OCI-LY3 (cell line): Measurements from ENCODE around the gene BAIAP2.

Experiments used
- H2AFZ ChIP-seq: fragments of 200-600, 300-600 bp; shearing (Covaris generic); 2 replicates; pipeline ENCODE4 v1.6.0; 2014; ENCODE audit warnings: antibody characterized with exemption, low read depth, low read length
- H3K27ac ChIP-seq: fragments of 200-600, 300-600 bp; sonication (generic); 2 replicates; pipeline ENCODE4 v1.5.1; 2014; ENCODE audit warnings: mild to moderate bottlenecking, low read length, moderate library complexity, mixed read lengths
- H3K27me3 ChIP-seq: fragments of 200-600, 300-600 bp; sonication (generic); 2 replicates; pipeline ENCODE4 v1.6.1; 2014; ENCODE audit warnings: low read depth, low read length, mixed read lengths
- H3K36me3 ChIP-seq: fragments of 200-600, 300-600 bp; sonication (generic); replicated peaks from 2 replicates; pipeline ENCODE3; 2014; ENCODE audit warnings: low read depth, low read length, mixed read lengths
- H3K4me1 ChIP-seq: fragments of 300-600, 200-600 bp; sonication (generic); 2 replicates; pipeline ENCODE4 v1.6.1; 2014; ENCODE audit warnings: low read length, mixed read lengths
- H3K4me2 ChIP-seq: fragments of 200-600, 300-600 bp; sonication (generic); 2 replicates; pipeline ENCODE4 v1.6.1; 2014; ENCODE audit warnings: low read length, mixed read lengths
- H3K4me3 ChIP-seq: fragments of 300-600, 200-600 bp; sonication (generic); 2 replicates; pipeline ENCODE4 v1.5.1; 2014; ENCODE audit warnings: antibody characterized with exemption, mild to moderate bottlenecking, low read length, moderate library complexity
- H3K79me2 ChIP-seq: fragments of 300-600, 200-600 bp; shearing (Covaris generic); 2 replicates; pipeline ENCODE4 v1.6.1; 2014; ENCODE audit warnings: mild to moderate bottlenecking, low read length, mixed read lengths
- H3K9ac ChIP-seq: fragments of 300-600, 200-600 bp; shearing (Covaris generic); 2 replicates; pipeline ENCODE4 v1.6.0; 2014; ENCODE audit warnings: mild to moderate bottlenecking, low read length, moderate library complexity
- H3K9me3 ChIP-seq: fragments of 200-600, 300-600 bp; shearing (Covaris generic); 2 replicates; pipeline ENCODE4 v1.6.1; 2014; ENCODE audit warnings: low read length, mixed read lengths; ENCODE audit not compliant: insufficient read depth
- H4K20me1 ChIP-seq: fragments of 200-600, 300-600 bp; sonication (generic); 2 replicates; pipeline ENCODE4 v1.6.1; 2016; ENCODE audit warnings: low read length, mixed read lengths; ENCODE audit not compliant: insufficient read depth
- CTCF ChIP-seq: fragments of 200-600, 300-600 bp; sonication (generic); IDR thresholded peaks from 2 replicates; pipeline ENCODE4 v1.5.1; 2014; ENCODE audit warnings: antibody characterized with exemption, low read length, low read depth
- EZH2phosphoT487 ChIP-seq: fragments of 200-600 bp; shearing (Covaris generic); IDR thresholded peaks from 2 replicates; pipeline ENCODE4 v1.6.1; 2018; ENCODE audit warnings: antibody characterized with exemption, mixed run types, low read depth

BAIAP2 gene

GRCh38 chr17:81163703-81164370 lies 128.9 kb downstream of the BAIAP2 start:
- Histone ChIP-seq H3K9me3 (no peaks in the 10 kb centered on the region), H3K36me3 (no peaks in the 10 kb centered on the region), H4K20me1 (no peaks in the 10 kb centered on the region), H3K4me1 (no peaks in the 10 kb centered on the region), H3K79me2 (no peaks in the 10 kb centered on the region), H3K4me2 (no peak overlapping the region), H3K27me3 (no peaks in the 10 kb centered on the region), H3K4me3 (no peak overlapping the region), H3K27ac (no peak overlapping the region), H3K9ac (no peak overlapping the region), H2AFZ (no peak overlapping the region)
- TF ChIP-seq EZH2phosphoT487 (no peak), CTCF (no peak)

- no peaks in the 10 kb centered on the region for H4K20me1 ChIP-seq
- H3K9ac ChIP-seq = no peak overlapping the region
- no peak for TF ChIP-seq EZH2phosphoT487
- no peak overlapping the region for H3K4me2 ChIP-seq
- no peaks in the 10 kb centered on the region for H3K27me3 ChIP-seq
- H2AFZ ChIP-seq = no peak overlapping the region
- no peak overlapping the region for H3K4me3 ChIP-seq
- no peak overlapping the region for H3K27ac ChIP-seq
- no peaks in the 10 kb centered on the region for H3K4me1 ChIP-seq
- no peaks in the 10 kb centered on the region for H3K9me3 ChIP-seq
- no peaks in the 10 kb centered on the region for H3K36me3 ChIP-seq
- H3K79me2 ChIP-seq = no peaks in the 10 kb centered on the region
Observed at GRCh38 chr17:81164371-81165245, 129.7 kb downstream of the BAIAP2 start.

- no peaks in the 10 kb centered on the region for H3K4me1 ChIP-seq
- H3K27ac ChIP-seq = no peak within 1 kb of the TSS
- no peaks in the 10 kb centered on the region for H3K79me2 ChIP-seq
- no peak for TF ChIP-seq CTCF
- no peak for TF ChIP-seq EZH2phosphoT487
- no peak within 1 kb of the TSS for H3K4me3 ChIP-seq
- H3K4me2 ChIP-seq = no peak within 1 kb of the TSS
- no peaks in the 10 kb centered on the region for H3K36me3 ChIP-seq
- H3K9me3 ChIP-seq = no peaks in the 10 kb centered on the region
- H3K27me3 ChIP-seq = no peaks in the 10 kb centered on the region
- no peaks in the 10 kb centered on the region for H4K20me1 ChIP-seq
- H2AFZ ChIP-seq = no peak within 1 kb of the TSS
- no peak within 1 kb of the TSS for H3K9ac ChIP-seq
Observed at GRCh38 chr17:81165246-81166032, 130.5 kb downstream of the BAIAP2 start, which contains the start of gene PVALEF. TSS of gene PVALEF (plus strand) at chr17:81165507. CDS start at chr17:81181227, 15,720 bp downstream.

DNA sequence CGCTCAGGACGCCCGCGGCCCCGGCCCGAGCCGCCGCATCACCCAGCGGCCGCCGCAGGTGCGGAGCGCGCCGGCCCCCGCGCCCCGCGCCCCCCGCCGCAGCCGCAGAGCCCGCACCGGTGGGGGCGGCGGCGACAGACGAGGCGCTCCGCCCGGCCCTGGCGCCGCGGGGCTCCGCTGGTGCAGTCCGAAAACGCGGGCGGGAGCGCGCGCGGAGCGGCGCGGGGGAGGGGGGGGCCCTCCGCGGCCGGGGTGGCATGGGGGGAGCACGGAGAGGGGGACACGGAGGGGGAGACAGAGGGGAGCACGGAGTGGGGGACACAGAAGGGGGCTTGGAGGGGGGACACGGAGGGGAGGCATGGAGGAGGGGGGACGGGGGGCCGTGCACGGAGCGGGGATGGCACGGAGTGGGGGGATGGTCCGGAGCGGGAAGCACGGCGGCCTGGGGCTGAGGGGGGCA lies 131.1 kb downstream of the BAIAP2 start, which contains the start of gene AATK:
TSS of gene AATK (minus strand) at position 189 of the 460 bp plus-strand sequence. CDS start 229 bp downstream, outside the sequence.
- TF ChIP-seq EZH2phosphoT487 (no peak), CTCF (no peak)
- H3K9me3 ChIP-seq = no peaks in the 10 kb centered on the region
- H3K79me2 ChIP-seq = no peaks in the 10 kb centered on the region
- no peak within 1 kb of the TSS for H2AFZ ChIP-seq
- H3K4me3 ChIP-seq = no peak within 1 kb of the TSS
- H3K4me1 ChIP-seq = no peaks in the 10 kb centered on the region
- no peak within 1 kb of the TSS for H3K27ac ChIP-seq
- H3K27me3 ChIP-seq = no peaks in the 10 kb centered on the region
- no peaks in the 10 kb centered on the region for H4K20me1 ChIP-seq
- no peak within 1 kb of the TSS for H3K9ac ChIP-seq
- H3K4me2 ChIP-seq = no peak within 1 kb of the TSS
- H3K36me3 ChIP-seq = no peaks in the 10 kb centered on the region
